Caco-2 (cell line): ENCODE measurements around the gene CAPN15. TPM values are rescaled to one million over a fixed set of nuclear protein-coding genes. Genes with fewer than 3 reads are reported as not detected.
A peak's percentile ranks its signal among the peaks of the same experiment; 100 is the strongest.

Source experiments
- BruUV-seq: library from RNA; stranded (reverse); fragments of 400-500 nt; replicated peaks from 2 replicates; lab custom pipeline; 2021; lab: Mats Ljungman, UMichigan
- CTCF ChIA-PET: fragments of 300-600 bp; sonication (Branson Sonifier 250); formaldehyde crosslinking; loops from one replicate; lab custom pipeline; 2022; ENCODE audit warnings: antibody characterized with exemption; lab: Charles Lee
- POLR2A ChIA-PET: fragments of 300-600 bp; sonication (Branson Sonifier 250); formaldehyde crosslinking; loops from one replicate; lab custom pipeline; 2022; ENCODE audit warnings: antibody characterized with exemption; lab: Charles Lee
- DNase-seq, 2 experiments: peaks; one replicate each; pipeline versions ENCODE4 v3.0.0 to v3.0.0-alpha.2; 2020 to 2022
- H3K27me3 ChIP-seq: replicated peaks from 2 replicates; pipeline ENCODE4 v1.6.0; 2011; ENCODE audit warnings: low read length; ENCODE audit not compliant: control insufficient read depth, insufficient read depth
- H3K36me3 ChIP-seq: 2 replicates; pipeline ENCODE4 v1.5.1; 2011; ENCODE audit warnings: low read length; ENCODE audit not compliant: control insufficient read depth, insufficient read depth
- H3K4me1 ChIP-seq: fragments of 250-450 bp; sonication (Bioruptor Pico); 2 replicates; pipeline ENCODE4 v1.5.1; 2020; ENCODE audit warnings: mild to moderate bottlenecking
- H3K4me3 ChIP-seq: 2 replicates; pipeline ENCODE4 v1.5.1; 2011; ENCODE audit warnings: low read depth, mild to moderate bottlenecking, control low read depth, low read length
- H3K9me3 ChIP-seq: fragments of 250-450 bp; sonication (Bioruptor Pico); 2 replicates; pipeline ENCODE4 v1.5.1; 2020; ENCODE audit warnings: mild to moderate bottlenecking, moderate library complexity
- H3K27ac Mint-ChIP-seq: one replicate; pipeline ENCODE4 v1.8.0; 2022; ENCODE audit warnings: mixed read lengths; ENCODE audit not compliant: unreplicated experiment
- H3K27me3 Mint-ChIP-seq: one replicate; pipeline ENCODE4 v1.8.0; 2022; ENCODE audit warnings: mixed read lengths; ENCODE audit not compliant: insufficient read depth, unreplicated experiment
- H3K36me3 Mint-ChIP-seq: one replicate; pipeline ENCODE4 v1.8.0; 2022; ENCODE audit warnings: mild to moderate bottlenecking, mixed read lengths; ENCODE audit not compliant: insufficient read depth, unreplicated experiment
- H3K4me1 Mint-ChIP-seq: one replicate; pipeline ENCODE4 v1.8.0; 2022; ENCODE audit warnings: low read depth, mixed read lengths; ENCODE audit not compliant: unreplicated experiment
- H3K4me3 Mint-ChIP-seq: one replicate; pipeline ENCODE4 v1.8.0; 2022; ENCODE audit warnings: mild to moderate bottlenecking, moderate library complexity, mixed read lengths; ENCODE audit not compliant: unreplicated experiment
- H3K9me3 Mint-ChIP-seq: one replicate; pipeline ENCODE4 v1.8.0; 2022; ENCODE audit warnings: mixed read lengths; ENCODE audit not compliant: unreplicated experiment
- intact Hi-C: fragments of 100-400 bp; cut with micrococcal nuclease; formaldehyde crosslinking; loops from one replicate; pipeline ENCODE4 v1.10.0; 2022; ENCODE audit not compliant: unreplicated experiment
- total RNA-seq: library from RNA; stranded (reverse); gene quantifications from 2 replicates; pipeline ENCODE4 v1.2.3, GENCODE V29; 2022
- TF ChIP-seq, protein P1 (sequence below), 2 experiments: fragments of 200-600 bp in 1 of 2; IDR thresholded peaks; 1 replicate in 1 of 2; 2 replicates in 1 of 2; pipeline versions ENCODE4 v1.5.1 to v1.8.0; 2011 to 2022; ENCODE audit warnings: antibody characterized with exemption in 1 of 2, control low read depth in 1 of 2, inconsistent platforms in 1 of 2, low read depth in 1 of 2, low read length in 1 of 2, mild to moderate bottlenecking in 1 of 2, moderate library complexity in 1 of 2; ENCODE audit not compliant: insufficient read depth in 1 of 2, severe bottlenecking in 1 of 2, unreplicated experiment in 1 of 2

The CAPN15 gene
- total RNA-seq, 1 experiment from 2014 or later: 85.3 TPM

DNA sequence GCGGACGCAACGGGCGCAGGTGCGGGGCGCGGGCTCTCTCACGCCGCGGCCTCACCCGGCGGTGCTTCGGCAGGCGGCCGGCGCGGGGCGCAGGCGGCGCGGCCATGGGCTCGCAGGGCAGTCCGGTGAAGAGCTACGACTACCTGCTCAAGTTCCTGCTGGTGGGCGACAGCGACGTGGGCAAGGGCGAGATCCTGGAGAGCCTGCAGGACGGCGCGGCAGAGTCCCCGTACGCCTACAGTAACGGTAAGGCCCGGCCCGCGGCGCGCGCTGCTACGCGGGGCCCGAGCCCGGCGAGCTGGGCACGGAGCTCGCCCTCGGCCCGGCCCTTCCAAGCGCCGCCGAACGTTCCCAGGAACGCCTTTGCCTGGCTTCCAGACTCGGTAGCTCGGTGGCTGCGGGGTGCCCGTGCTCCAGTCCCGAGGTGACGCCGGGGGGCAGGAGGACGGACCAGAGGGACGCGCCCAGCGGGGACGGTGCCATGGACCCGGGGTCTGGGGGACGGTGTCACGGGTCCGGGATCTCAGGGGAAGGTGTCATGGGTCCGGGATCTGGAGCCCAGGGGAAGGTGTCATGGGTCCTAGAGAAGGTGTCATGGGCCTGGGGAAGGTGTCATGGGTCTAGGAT, 62.8 kb downstream of the CAPN15 start:
- Mint-ChIP-seq H3K4me3 (peak overlapping the region; percentile 75), H3K36me3 (peaks cover 42% of the 10 kb centered on the region), H3K27ac (peak overlapping the region; percentile 95), H3K4me1 (peaks cover 25% of the 10 kb centered on the region), H3K27me3 (no peaks in the 10 kb centered on the region), H3K9me3 (no peaks in the 10 kb centered on the region)
- H3K4me3 ChIP-seq: peak overlapping the region; percentile 62
- no TSS peak for BruUV-seq
- TF ChIP-seq, protein P1, sequence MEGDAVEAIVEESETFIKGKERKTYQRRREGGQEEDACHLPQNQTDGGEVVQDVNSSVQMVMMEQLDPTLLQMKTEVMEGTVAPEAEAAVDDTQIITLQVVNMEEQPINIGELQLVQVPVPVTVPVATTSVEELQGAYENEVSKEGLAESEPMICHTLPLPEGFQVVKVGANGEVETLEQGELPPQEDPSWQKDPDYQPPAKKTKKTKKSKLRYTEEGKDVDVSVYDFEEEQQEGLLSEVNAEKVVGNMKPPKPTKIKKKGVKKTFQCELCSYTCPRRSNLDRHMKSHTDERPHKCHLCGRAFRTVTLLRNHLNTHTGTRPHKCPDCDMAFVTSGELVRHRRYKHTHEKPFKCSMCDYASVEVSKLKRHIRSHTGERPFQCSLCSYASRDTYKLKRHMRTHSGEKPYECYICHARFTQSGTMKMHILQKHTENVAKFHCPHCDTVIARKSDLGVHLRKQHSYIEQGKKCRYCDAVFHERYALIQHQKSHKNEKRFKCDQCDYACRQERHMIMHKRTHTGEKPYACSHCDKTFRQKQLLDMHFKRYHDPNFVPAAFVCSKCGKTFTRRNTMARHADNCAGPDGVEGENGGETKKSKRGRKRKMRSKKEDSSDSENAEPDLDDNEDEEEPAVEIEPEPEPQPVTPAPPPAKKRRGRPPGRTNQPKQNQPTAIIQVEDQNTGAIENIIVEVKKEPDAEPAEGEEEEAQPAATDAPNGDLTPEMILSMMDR (IDR thresholded peaks at IDR 0.05; ENCODE audit: insufficient read depth in 1 of 2, low read depth in 1 of 2, low read length in 1 of 2, severe bottlenecking in 1 of 2, unreplicated experiment in 1 of 2): no peak
- POLR2A ChIA-PET: interaction anchor here (0.6 to 1.2 kb wide), 2 partner anchors 355 to 1565 kb away, joined by 5 to 6 read pairs; partner anchors contain the start of gene TRAF7
- intact Hi-C loops: no loop called here
- no peak for DNase-seq
- CTCF ChIA-PET: interaction anchor here (0.8 kb wide), 1 partner anchor 46 kb away, joined by 4 read pairs; no protein-coding TSS in a partner anchor
- H3K4me1 ChIP-seq: peaks cover 32% of the 10 kb centered on the region
- no peaks in the 10 kb centered on the region for H3K27me3 ChIP-seq
- H3K9me3 ChIP-seq: no peaks in the 10 kb centered on the region
- H3K36me3 ChIP-seq: no peaks in the 10 kb centered on the region; the same call in 1 of the 2 replicates

DNA sequence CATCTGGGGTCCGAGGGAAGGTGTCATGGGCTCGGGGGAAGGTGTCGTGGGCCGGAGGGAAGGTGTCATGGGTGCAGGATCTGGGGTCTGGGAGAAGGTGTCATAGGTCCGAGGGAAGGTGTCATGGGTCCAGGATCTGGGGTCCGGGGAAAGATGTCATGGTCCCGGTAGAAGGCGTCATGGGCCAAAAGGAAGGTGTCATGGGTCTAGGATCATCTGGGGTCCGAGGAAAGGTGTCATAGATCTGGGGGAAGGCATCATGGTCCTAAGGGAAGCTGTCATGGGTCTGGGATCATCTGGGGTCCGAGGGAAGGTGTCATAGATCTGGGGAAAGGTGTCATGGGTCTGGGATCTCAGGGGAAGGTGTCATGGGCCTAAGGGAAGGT, 63.3 kb downstream of the CAPN15 start:
- ChIA-PET CTCF (interaction anchor here (0.8 kb wide), 1 partner anchor 46 kb away, joined by 4 read pairs; no protein-coding TSS in a partner anchor), POLR2A (interaction anchor here (0.6 to 1.2 kb wide), 2 partner anchors 356 to 1565 kb away, joined by 5 to 6 read pairs; partner anchors contain the start of gene TRAF7)
- Mint-ChIP-seq H3K4me3 (peak overlapping the region; percentile 75), H3K27me3 (no peaks in the 10 kb centered on the region), H3K9me3 (no peaks in the 10 kb centered on the region), H3K4me1 (peaks cover 25% of the 10 kb centered on the region), H3K36me3 (peaks cover 37% of the 10 kb centered on the region), H3K27ac (peak overlapping the region; percentile 37)
- Histone ChIP-seq H3K4me1 (peaks cover 32% of the 10 kb centered on the region), H3K36me3 (no peaks in the 10 kb centered on the region; the same call in 1 of the 2 replicates), H3K4me3 (peak overlapping the region; percentile 62), H3K27me3 (no peaks in the 10 kb centered on the region), H3K9me3 (no peaks in the 10 kb centered on the region)
- intact Hi-C loops: no loop called here
- no peak for DNase-seq
- BruUV-seq: no TSS peak
- TF ChIP-seq, protein P1 (IDR thresholded peaks at IDR 0.05; ENCODE audit: insufficient read depth in 1 of 2, low read depth in 1 of 2, low read length in 1 of 2, severe bottlenecking in 1 of 2, unreplicated experiment in 1 of 2): no peak

DNA sequence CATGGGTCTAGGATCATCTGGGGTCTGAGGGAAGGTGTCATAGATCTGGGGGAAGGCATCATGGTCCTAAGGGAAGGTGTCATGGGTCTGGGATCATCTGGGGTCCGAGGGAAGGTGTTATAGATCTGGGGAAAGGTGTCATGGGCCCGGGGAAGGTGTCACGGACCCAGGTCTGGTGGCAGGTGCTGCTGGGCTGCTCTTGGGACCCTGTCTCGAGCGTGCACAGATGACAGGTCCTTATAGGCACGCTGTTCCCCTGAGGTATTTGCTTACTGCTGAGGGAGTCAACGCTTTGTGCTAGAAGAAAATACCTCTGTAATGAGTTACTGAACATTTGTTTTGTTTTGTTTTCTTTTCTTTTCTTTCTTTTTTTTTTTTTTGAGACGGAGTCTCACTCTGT, 63.7 kb downstream of the CAPN15 start:
- ChIA-PET CTCF (no interaction called here), POLR2A (no interaction called here)
- BruUV-seq: no TSS peak

More for the DNA sequence above, 63.7 kb downstream of the CAPN15 start:
- Mint-ChIP-seq H3K4me1 (peaks cover 25% of the 10 kb centered on the region), H3K27ac (peak overlapping the region; percentile 37), H3K4me3 (peak overlapping the region; percentile 75), H3K36me3 (peaks cover 37% of the 10 kb centered on the region), H3K27me3 (no peaks in the 10 kb centered on the region), H3K9me3 (no peaks in the 10 kb centered on the region)
- no peaks in the 10 kb centered on the region for H3K27me3 ChIP-seq
- peaks cover 32% of the 10 kb centered on the region for H3K4me1 ChIP-seq
- peak in 1 of 2 experiments; percentile 25 for DNase-seq
- no peaks in the 10 kb centered on the region; the same call in 1 of the 2 replicates for H3K36me3 ChIP-seq
- TF ChIP-seq, protein P1 (IDR thresholded peaks at IDR 0.05; ENCODE audit: insufficient read depth in 1 of 2, low read depth in 1 of 2, low read length in 1 of 2, severe bottlenecking in 1 of 2, unreplicated experiment in 1 of 2): no peak
- intact Hi-C loops: no loop called here
- H3K4me3 ChIP-seq: peak overlapping the region; percentile 62
- H3K9me3 ChIP-seq: no peaks in the 10 kb centered on the region
